HL-60/S4 treated with retinoic acid at 250 ng/mL for 4 days and 3 days (cell line): Measurements from ENCODE around the gene CTRB1.
"Not testable (repeated sequence)": the region's sequence is repeated elsewhere in the genome, so short reads cannot be mapped to it uniquely, and the experiment has no call there.

Experiments
- in situ Hi-C: fragments of 300-500 bp; cut with MboI; formaldehyde crosslinking; loops from 2 replicates; pipeline ENCODE4 v1.7.0; 2022; ENCODE audit warnings: low sequenced_read_pairs

Gene CTRB1

DNA sequence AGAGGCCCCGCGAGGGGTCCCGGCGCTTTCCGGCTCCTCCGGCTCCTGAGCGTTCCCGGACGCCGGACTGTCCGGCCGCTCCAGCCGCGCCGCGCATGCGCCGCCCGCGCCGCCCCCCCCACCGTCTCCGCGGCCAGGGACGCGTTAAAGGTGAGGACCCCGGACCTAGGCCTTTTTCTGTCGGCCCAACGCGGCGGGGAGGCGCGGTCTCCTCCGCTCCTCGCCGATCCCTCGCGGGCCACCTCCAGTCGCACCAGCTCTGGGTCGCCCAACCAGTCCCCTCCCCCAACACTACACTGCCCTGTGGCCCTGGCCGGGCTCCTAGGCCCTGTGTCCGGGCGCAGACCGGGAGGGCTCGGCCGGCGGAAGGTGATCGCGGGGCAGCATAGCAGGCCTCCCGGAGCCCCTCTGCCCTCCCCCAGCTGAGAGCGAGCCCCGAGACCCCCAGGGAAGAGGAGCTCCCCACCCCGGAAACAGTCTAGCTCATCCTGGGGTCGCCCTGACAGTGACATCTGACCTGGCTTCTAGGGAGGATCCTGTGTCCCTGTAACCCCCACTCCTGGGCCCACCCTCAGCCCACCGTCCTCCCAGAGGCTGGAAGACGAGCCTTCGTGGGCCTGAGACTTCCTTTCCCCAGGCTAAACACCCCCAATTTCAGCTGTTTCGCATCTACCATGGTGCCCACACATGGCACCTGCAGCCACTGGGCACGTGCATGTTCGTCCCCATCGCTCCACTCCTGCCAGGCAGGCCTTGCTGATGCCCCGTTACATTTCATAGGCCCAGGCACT is 47.3 kb downstream of the CTRB1 start:
- in situ Hi-C loops, result no loop called here

- in situ Hi-C loops, result no loop called here
Measured at GRCh38 chr16:75266738-75267630, 48.2 kb downstream of the CTRB1 start.

DNA sequence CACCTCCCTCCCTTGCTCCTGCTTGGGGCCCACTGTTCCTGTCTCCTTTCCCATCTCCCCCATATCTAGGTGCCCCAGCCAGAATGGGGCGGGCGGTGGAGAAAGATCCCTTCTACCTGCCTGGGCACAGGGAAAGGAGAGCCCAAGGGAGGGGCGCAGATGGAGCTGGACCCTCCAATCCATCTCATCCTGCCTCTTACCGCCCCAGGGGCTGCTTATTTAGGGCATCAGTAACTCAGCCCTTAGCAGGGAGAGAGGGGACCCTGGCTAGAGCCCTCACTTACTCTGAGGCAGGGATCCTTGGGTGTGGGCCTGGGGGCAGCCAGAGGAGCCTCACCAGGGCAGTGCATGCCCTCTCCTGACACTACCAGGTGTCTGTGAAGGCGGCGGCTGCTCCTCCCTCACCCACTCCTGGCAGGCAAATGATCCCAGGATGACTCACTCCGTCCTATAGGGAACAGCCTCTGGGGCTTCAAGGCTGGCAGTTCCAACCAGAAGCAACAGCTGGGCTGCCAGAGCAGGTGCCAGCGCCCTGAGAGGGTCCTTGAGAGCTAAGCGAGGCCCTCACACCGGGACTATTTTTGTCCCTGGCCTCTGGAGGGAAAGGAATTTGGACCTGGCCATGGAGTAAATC is 49.0 kb downstream of the CTRB1 start:
- in situ Hi-C loops, result no loop called here

DNA sequence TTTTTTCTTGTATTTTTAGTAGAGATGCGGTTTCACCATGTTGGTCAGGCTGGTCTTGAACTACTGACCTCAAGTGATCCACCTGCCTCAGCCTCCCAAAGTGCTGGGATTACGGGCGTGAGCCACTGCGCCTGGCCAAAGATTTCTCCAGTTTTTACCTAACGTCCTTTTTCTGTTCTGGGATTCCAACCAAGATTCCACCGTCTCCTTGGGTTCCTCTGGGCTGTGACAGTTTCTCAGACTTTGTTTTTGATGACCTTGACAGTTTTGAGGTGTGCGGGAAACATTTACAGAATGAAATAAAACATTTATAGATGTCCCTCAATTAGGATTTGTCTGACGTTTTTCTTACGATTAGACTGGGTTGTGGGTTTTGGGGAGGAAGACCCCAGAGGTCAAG is 50.6 kb downstream of the CTRB1 start:
- in situ Hi-C loops, result not testable (repeated sequence)

GRCh38 chr16:75271441-75272096 is 52.8 kb downstream of the CTRB1 start:
- in situ Hi-C loops, result no loop called here

DNA sequence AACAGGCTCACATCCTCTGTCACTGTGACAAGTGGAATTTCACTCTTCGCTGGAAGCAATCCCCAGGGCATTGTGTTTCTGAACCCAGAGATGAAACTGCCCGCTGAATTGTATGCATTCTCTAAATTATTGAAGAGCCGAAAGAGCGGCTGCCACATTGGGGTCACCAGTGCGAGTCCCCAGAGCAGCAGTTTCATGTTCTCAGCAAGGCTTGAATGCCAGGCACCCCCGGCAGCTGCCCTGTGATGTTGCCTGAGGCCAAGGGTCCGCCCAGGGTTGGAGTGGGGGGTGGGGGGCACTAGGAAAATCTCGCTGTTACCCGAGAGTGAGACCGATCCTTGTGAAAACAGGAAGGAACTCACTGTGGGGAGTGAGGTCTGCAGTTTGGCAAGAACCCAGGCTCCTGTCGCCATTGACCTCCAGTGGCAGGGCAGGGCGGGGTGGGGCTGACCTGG is 53.3 kb downstream of the CTRB1 start:
- in situ Hi-C loops, result no loop called here

GRCh38 chr16:75272629-75273028 is 53.8 kb downstream of the CTRB1 start:
- in situ Hi-C loops, result not testable (repeated sequence)

DNA sequence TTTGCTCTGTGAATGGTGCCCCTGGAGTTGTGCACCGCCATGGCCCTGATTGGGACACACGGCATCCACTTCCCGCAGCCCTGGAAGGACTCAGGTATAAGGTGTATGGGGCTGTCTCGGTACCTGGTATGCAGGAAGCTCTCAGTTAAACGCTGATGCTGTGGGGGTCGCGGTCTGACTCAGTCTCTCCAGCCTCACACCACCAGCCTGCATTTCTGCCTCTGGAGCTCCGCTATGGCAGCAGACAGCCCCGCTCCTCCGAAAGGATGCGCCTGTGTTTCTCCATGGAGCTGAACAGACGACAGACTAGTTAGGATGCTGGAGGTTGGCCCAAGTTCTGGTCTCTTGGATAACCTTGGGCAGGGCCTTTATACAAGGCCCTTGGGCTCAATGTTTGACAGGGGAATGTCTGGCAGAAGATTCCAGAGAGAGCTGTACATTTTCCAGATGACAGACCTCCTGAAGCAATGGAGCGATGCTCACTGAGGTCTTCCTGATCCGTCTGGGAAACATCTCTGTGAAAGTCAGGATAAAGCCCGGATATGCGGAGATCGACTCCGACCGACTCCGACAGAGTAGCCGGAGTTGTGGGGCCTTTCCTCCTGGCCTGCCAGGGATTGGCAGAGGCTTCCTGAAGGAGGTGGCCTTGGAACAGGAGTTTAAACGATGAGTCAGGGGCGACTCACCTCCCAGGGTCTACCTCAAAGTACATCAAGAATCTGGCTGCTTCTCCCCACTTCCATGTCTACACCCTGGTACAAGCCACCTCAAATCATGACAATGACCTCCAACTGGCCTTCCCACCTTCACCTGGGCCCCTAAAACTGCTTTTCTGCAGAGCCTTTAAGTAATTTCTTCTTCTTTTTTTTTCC is 54.5 kb downstream of the CTRB1 start:
- in situ Hi-C loops, result no loop called here
